SK-N-SH (cell line): Measurements from ENCODE around the gene ARHGAP21.

ENCODE experiments used
- CTCF ChIP-seq: fragments of 200-600 bp; sonication (generic); IDR thresholded peaks from 2 replicates; pipeline ENCODE4 v1.6.1; 2017; ENCODE audit warnings: antibody characterized with exemption, mild to moderate bottlenecking, moderate library complexity
- FOXM1 ChIP-seq: IDR thresholded peaks from 2 replicates; pipeline ENCODE4 v1.4.0; 2012; ENCODE audit warnings: low read depth, mild to moderate bottlenecking
- PBX3 ChIP-seq: IDR thresholded peaks from 2 replicates; pipeline ENCODE4; 2012
- TAF1 ChIP-seq: IDR thresholded peaks from 2 replicates; pipeline ENCODE4 v1.6.1; 2012; ENCODE audit warnings: low read depth, mild to moderate bottlenecking, low read length, moderate library complexity, borderline replicate concordance
- YY1 ChIP-seq: IDR thresholded peaks from 2 replicates; pipeline ENCODE4 v1.4.0; 2012; ENCODE audit warnings: low read depth, mild to moderate bottlenecking
- ZBTB33 ChIP-seq: IDR thresholded peaks from 2 replicates; pipeline ENCODE4 v1.4.0; 2012; ENCODE audit warnings: low read depth, borderline replicate concordance

GRCh38 chr10:24574161-24574560, 149.5 kb downstream of the ARHGAP21 start:
- TF ChIP-seq TAF1 (no peak), FOXM1 (no peak), PBX3 (no peak), YY1 (no peak), CTCF (no peak), ZBTB33 (no peak)
